Thyroid gland (tissue), 4 donors: ENCODE data around the gene PMEPA1.

ENCODE experiments used
- CTCF ChIP-seq, 6 experiments: fragments of 200-600 bp in 3 of 6; fragments of 450-650 bp in 3 of 6; sonication (generic) in 3 of 6; IDR thresholded peaks; one replicate each; pipeline ENCODE4 v1.5.1; 2016 to 2019; ENCODE audit warnings: antibody characterized with exemption in 6 of 6, mild to moderate bottlenecking in 2 of 6, inconsistent platforms in 1 of 6, moderate library complexity in 1 of 6
- POLR2A ChIP-seq, 2 donors: fragments of 450-650 bp; IDR thresholded peaks; one replicate each; pipeline ENCODE4 v1.6.1; 2017; ENCODE audit warnings: antibody characterized with exemption in 2 of 2, mild to moderate bottlenecking in 2 of 2, moderate library complexity in 1 of 2

GRCh38 chr20:57735831-57736737, 26.3 kb upstream of the PMEPA1 start:
- TF ChIP-seq CTCF (IDR thresholded peaks at IDR 0.05) = no peak
- TF ChIP-seq POLR2A (IDR thresholded peaks at IDR 0.05) = no peak
